HG03432 (cell line): ENCODE data around the gene SRBD1.

Experiments
- ATAC-seq: cut with Tn5 transposase; IDR thresholded peaks from one replicate; pipeline ENCODE4 v1.9.1; 2021; ENCODE audit warnings: mild to moderate bottlenecking, moderate library complexity; ENCODE audit not compliant: unreplicated experiment

Gene SRBD1

GRCh38 chr2:45596761-45597160 is 14.3 kb downstream of the SRBD1 start:
- no peak for ATAC-seq

- no peak for ATAC-seq
These were observed 15.2 kb downstream of the SRBD1 start for GRCh38 chr2:45595721-45596435.

GRCh38 chr2:45591073-45591472 is 20.0 kb downstream of the SRBD1 start:
- ATAC-seq, result no peak

- no peak for ATAC-seq
These were observed 22.8 kb downstream of the SRBD1 start for GRCh38 chr2:45588158-45588829.

- no peak for ATAC-seq
These were observed 24.5 kb downstream of the SRBD1 start for GRCh38 chr2:45586600-45586999.

- ATAC-seq, result no peak
These were observed 25.7 kb downstream of the SRBD1 start for GRCh38 chr2:45585267-45585861.

- ATAC-seq, result no peak
These were observed 27.1 kb downstream of the SRBD1 start for GRCh38 chr2:45583977-45584376.

- no peak for ATAC-seq
These were observed 28.5 kb downstream of the SRBD1 start for GRCh38 chr2:45582522-45582921.

- no peak for ATAC-seq
These were observed 32.8 kb downstream of the SRBD1 start for GRCh38 chr2:45578056-45578843.

- ATAC-seq, result no peak
These were observed 33.6 kb downstream of the SRBD1 start for GRCh38 chr2:45577441-45577840.

- no peak for ATAC-seq
These were observed 35.2 kb downstream of the SRBD1 start for GRCh38 chr2:45575881-45576280.

GRCh38 chr2:45572979-45573378 is 38.1 kb downstream of the SRBD1 start:
- ATAC-seq, result no peak

- ATAC-seq, result no peak
These were observed 39.1 kb downstream of the SRBD1 start for GRCh38 chr2:45571940-45572339.

- ATAC-seq, result no peak
These were observed 40.3 kb downstream of the SRBD1 start for GRCh38 chr2:45570671-45571334.

- no peak for ATAC-seq
These were observed 42.1 kb downstream of the SRBD1 start for GRCh38 chr2:45568935-45569334.

GRCh38 chr2:45567974-45568789 is 42.9 kb downstream of the SRBD1 start:
- ATAC-seq, result peak; percentile 97

GRCh38 chr2:45567288-45567963 is 43.6 kb downstream of the SRBD1 start:
- no peak for ATAC-seq

- ATAC-seq, result no peak
These were observed 51.6 kb downstream of the SRBD1 start for GRCh38 chr2:45559436-45559835.

- ATAC-seq, result no peak
These were observed 56.3 kb downstream of the SRBD1 start for GRCh38 chr2:45554742-45555140.
